Gastrocnemius medialis (tissue), 4 donors: ENCODE results near the gene C3AR1.
"Not testable (repeated sequence)": the region's sequence is repeated elsewhere in the genome, so short reads cannot be mapped to it uniquely, and the experiment has no call there.

Experiments
- POLR2A ChIP-seq, 2 donors: fragments of 450-650 bp; IDR thresholded peaks; one replicate each; pipeline ENCODE4 v1.6.1; 2017; ENCODE audit warnings: antibody characterized with exemption in 2 of 2, mild to moderate bottlenecking in 2 of 2, moderate library complexity in 2 of 2
- TF ChIP-seq, protein P1 (sequence below), 5 experiments: fragments of 450-650 bp in 3 of 5; fragments of 200-600 bp in 2 of 5; sonication (generic) in 2 of 5; IDR thresholded peaks in 4 of 5; conservative IDR thresholded peaks in 1 of 5; 1 replicate in 4 of 5; 2 replicates in 1 of 5; pipeline ENCODE4 v1.5.1; 2016 to 2019; ENCODE audit warnings: antibody characterized with exemption in 5 of 5, mild to moderate bottlenecking in 3 of 5, moderate library complexity in 3 of 5

GRCh38 chr12:8071820-8072219, 5.7 kb upstream of the C3AR1 start:
- TF ChIP-seq, protein P1, sequence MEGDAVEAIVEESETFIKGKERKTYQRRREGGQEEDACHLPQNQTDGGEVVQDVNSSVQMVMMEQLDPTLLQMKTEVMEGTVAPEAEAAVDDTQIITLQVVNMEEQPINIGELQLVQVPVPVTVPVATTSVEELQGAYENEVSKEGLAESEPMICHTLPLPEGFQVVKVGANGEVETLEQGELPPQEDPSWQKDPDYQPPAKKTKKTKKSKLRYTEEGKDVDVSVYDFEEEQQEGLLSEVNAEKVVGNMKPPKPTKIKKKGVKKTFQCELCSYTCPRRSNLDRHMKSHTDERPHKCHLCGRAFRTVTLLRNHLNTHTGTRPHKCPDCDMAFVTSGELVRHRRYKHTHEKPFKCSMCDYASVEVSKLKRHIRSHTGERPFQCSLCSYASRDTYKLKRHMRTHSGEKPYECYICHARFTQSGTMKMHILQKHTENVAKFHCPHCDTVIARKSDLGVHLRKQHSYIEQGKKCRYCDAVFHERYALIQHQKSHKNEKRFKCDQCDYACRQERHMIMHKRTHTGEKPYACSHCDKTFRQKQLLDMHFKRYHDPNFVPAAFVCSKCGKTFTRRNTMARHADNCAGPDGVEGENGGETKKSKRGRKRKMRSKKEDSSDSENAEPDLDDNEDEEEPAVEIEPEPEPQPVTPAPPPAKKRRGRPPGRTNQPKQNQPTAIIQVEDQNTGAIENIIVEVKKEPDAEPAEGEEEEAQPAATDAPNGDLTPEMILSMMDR (IDR thresholded peaks at IDR 0.05 in 4 of 5, conservative IDR thresholded peaks at IDR 0.05 in 1 of 5), result not testable (repeated sequence)
- TF ChIP-seq POLR2A (IDR thresholded peaks at IDR 0.05), result not testable (repeated sequence)
